Trophoblast cell (in vitro differentiated cells and primary cell): ENCODE data around the gene MORN4.

Experiments used
- DNase-seq, 2 donors: peaks; one replicate each; pipeline ENCODE4 v3.0.0-alpha.2; 2016
- H2AFZ ChIP-seq: 2 replicates; pipeline ENCODE4 v1.6.1; 2013; ENCODE audit warnings: low read length, moderate library complexity, mild to moderate bottlenecking; ENCODE audit not compliant: insufficient read depth, poor library complexity
- H2AK5ac ChIP-seq: 2 replicates; pipeline ENCODE4 v1.6.1; 2013; ENCODE audit warnings: mild to moderate bottlenecking, low read length
- H2BK120ac ChIP-seq: 2 replicates; pipeline ENCODE4 v1.6.1; 2013; ENCODE audit warnings: low read length, mild to moderate bottlenecking, moderate library complexity; ENCODE audit not compliant: insufficient read depth, poor library complexity
- H2BK12ac ChIP-seq: 2 replicates; pipeline ENCODE4 v1.6.1; 2013; ENCODE audit warnings: mild to moderate bottlenecking, low read length, moderate library complexity
- H2BK5ac ChIP-seq: 2 replicates; pipeline ENCODE4 v1.6.1; 2013; ENCODE audit warnings: low read length, low read depth, moderate library complexity, mild to moderate bottlenecking; ENCODE audit not compliant: poor library complexity
- H3K14ac ChIP-seq: 2 replicates; pipeline ENCODE4 v1.6.1; 2013; ENCODE audit warnings: mild to moderate bottlenecking, low read length
- H3K18ac ChIP-seq: 2 replicates; pipeline ENCODE4 v1.6.1; 2013; ENCODE audit warnings: mild to moderate bottlenecking, low read length
- H3K23ac ChIP-seq: 2 replicates; pipeline ENCODE4 v1.6.1; 2013; ENCODE audit warnings: low read length
- H3K27ac ChIP-seq: 2 replicates; pipeline ENCODE4 v1.5.1; 2013; ENCODE audit warnings: low read depth, mild to moderate bottlenecking, inconsistent platforms, low read length, moderate library complexity
- H3K27me3 ChIP-seq: 2 replicates; pipeline ENCODE4 v1.6.1; 2013; ENCODE audit warnings: inconsistent platforms, mild to moderate bottlenecking, low read length, moderate library complexity; ENCODE audit not compliant: insufficient read depth
- H3K36me3 ChIP-seq, 2 experiments: 1 replicate in 1 of 2; 2 replicates in 1 of 2; pipeline ENCODE4 v1.6.1; 2013; ENCODE audit warnings: low read length in 2 of 2, mild to moderate bottlenecking in 2 of 2, moderate library complexity in 1 of 2; ENCODE audit not compliant: insufficient read depth in 2 of 2, control insufficient read depth in 1 of 2
- H3K4ac ChIP-seq: 2 replicates; pipeline ENCODE4 v1.6.1; 2013; ENCODE audit warnings: low read depth, mild to moderate bottlenecking, low read length, moderate library complexity
- H3K4me1 ChIP-seq, 2 experiments: 1 replicate in 1 of 2; 2 replicates in 1 of 2; pipeline ENCODE4 v1.6.1; 2013; ENCODE audit warnings: low read length in 2 of 2, mild to moderate bottlenecking in 2 of 2, moderate library complexity in 1 of 2; ENCODE audit not compliant: insufficient read depth in 2 of 2, control insufficient read depth in 1 of 2
- H3K4me2 ChIP-seq: 2 replicates; pipeline ENCODE4 v1.6.1; 2013; ENCODE audit warnings: inconsistent platforms, mild to moderate bottlenecking, low read length, moderate library complexity
- H3K4me3 ChIP-seq: 2 replicates; pipeline ENCODE4 v1.5.1; 2013; ENCODE audit warnings: mild to moderate bottlenecking, low read depth, low read length, inconsistent platforms
- H3K79me1 ChIP-seq: one replicate; pipeline ENCODE4 v1.6.1; 2013; ENCODE audit warnings: low read length
- H3K79me2 ChIP-seq: 2 replicates; pipeline ENCODE4 v1.6.1; 2013; ENCODE audit warnings: low read length, mild to moderate bottlenecking; ENCODE audit not compliant: control insufficient read depth, insufficient read depth, poor library complexity
- H3K9ac ChIP-seq: 2 replicates; pipeline ENCODE4 v1.6.1; 2013; ENCODE audit warnings: mild to moderate bottlenecking, low read length
- H3K9me3 ChIP-seq: 2 replicates; pipeline ENCODE4 v1.6.1; 2013; ENCODE audit warnings: low read depth, mild to moderate bottlenecking, control low read depth, inconsistent platforms, low read length; ENCODE audit not compliant: insufficient read depth
- H4K12ac ChIP-seq: 2 replicates; pipeline ENCODE4 v1.6.1; 2013; ENCODE audit warnings: low read depth, mild to moderate bottlenecking, low read length, moderate library complexity
- H4K8ac ChIP-seq: 2 replicates; pipeline ENCODE4 v1.6.1; 2013; ENCODE audit warnings: low read depth, mild to moderate bottlenecking, low read length, moderate library complexity
- H4K91ac ChIP-seq: one replicate; pipeline ENCODE4 v1.6.1; 2013; ENCODE audit warnings: low read depth, mild to moderate bottlenecking, low read length, moderate library complexity
- WGBS: extraction: QIAGEN DNeasy Blood & Tissue Kit; methylation state at CpG from one replicate; pipeline ENCODE4 v1.1.7; 2013; ENCODE audit warnings: missing lambda C conversion rate; ENCODE audit not compliant: insufficient read length, insufficient coverage; ENCODE audit errors: extremely low coverage; 5-methylcytosine and 5-hydroxymethylcytosine counted together

Gene MORN4

DNA sequence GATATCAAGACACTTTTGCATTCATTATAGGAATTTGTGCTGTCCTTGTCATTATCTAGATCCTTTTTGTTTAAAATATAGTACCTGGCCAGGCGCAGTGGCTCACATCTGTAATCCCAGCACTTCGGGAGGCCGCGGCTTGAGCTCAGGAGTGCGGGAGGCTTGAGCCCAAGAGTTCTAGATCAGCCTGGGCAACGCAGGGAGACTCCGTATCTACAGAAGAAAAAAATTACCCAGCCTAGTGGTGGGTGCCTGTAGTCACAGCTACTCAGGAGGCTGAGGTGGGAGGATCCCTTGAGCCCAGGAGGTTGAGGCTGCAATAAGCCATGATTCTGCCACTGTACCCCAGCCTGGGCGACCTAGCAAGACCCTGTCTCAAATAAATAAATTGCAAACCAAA, 621 bp upstream of the MORN4 start:
- Histone ChIP-seq H2BK12ac (no peak overlapping the region), H2AFZ (peak overlapping the region; percentile 80), H3K27me3 (no peaks in the 10 kb centered on the region), H2AK5ac (no peak overlapping the region), H3K79me1 (peaks cover 1% of the 10 kb centered on the region), H3K4me1 (peaks cover 3 to 6% of the 10 kb centered on the region in 2 experiments), H2BK5ac (no peak overlapping the region), H4K8ac (peak overlapping the region; percentile 88), H2BK120ac (no peak overlapping the region), H3K9ac (no peak overlapping the region), H4K12ac (no peak overlapping the region), H4K91ac (no peak overlapping the region), H3K79me2 (peaks cover 2% of the 10 kb centered on the region), H3K4me2 (peak overlapping the region; percentile 89), H3K4ac (no peak overlapping the region), H3K36me3 (no peaks in the 10 kb centered on the region), H3K14ac (no peak overlapping the region), H3K4me3 (no peak overlapping the region), H3K9me3 (no peaks in the 10 kb centered on the region), H3K27ac (no peak overlapping the region), H3K23ac (no peak overlapping the region), H3K18ac (no peak overlapping the region)
- peak; percentile 27 to 73 for DNase-seq
- no CpG with 5 or more reads among the region's 8 CpGs for WGBS

DNA sequence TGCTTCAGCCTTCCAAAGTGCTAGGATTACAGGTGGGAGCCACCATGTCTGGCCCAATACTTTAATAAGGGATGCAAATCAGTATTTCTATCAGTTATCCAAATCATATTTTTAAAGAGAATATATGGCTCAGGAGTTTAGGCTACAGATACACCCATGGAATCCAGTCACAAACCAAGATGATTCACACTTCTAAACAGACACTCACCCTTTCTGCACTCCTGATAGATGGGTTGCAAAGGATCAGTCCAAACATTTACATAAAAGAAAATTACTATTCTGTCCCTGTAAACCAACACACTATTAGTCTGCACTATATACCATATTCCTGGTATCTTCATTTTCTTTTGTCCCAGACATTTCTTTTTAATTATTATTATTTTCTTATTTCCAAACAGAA, 2.2 kb downstream of the MORN4 start:
- Histone ChIP-seq H3K4me3 (no peak overlapping the region), H4K8ac (no peak overlapping the region), H2AFZ (no peak overlapping the region), H2AK5ac (no peak overlapping the region), H4K12ac (no peak overlapping the region), H3K36me3 (no peaks in the 10 kb centered on the region), H2BK120ac (no peak overlapping the region), H3K18ac (no peak overlapping the region), H2BK5ac (no peak overlapping the region), H3K4ac (no peak overlapping the region), H3K14ac (no peak overlapping the region), H3K4me1 (peaks cover 3 to 6% of the 10 kb centered on the region in 2 experiments), H3K79me1 (peaks cover 1% of the 10 kb centered on the region), H3K23ac (no peak overlapping the region), H3K27me3 (no peaks in the 10 kb centered on the region), H4K91ac (no peak overlapping the region), H3K9me3 (no peaks in the 10 kb centered on the region), H3K79me2 (peaks cover 2% of the 10 kb centered on the region), H3K27ac (no peak overlapping the region), H3K9ac (no peak overlapping the region), H2BK12ac (no peak overlapping the region), H3K4me2 (no peak overlapping the region)
- DNase-seq, result no peak

DNA sequence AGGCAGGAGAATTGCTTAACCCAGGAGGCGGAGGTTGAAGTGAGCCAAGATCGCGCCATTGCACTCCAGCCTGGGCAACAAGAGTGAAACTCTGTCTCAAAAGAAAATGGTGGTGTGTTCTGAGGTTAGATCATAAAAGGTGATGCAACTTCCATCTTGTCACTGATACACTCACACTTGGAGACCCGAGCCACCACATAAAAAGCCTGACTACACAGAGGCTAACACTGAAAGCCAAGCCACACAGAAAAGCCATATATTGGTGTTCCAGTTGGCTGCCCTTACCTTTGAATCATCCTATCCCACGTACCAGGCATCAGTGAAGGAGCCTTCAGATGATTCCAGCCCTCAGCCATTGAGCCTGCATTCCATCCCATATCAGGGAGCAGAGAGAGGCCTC, 4.0 kb downstream of the MORN4 start:
- Histone ChIP-seq H3K4me1 (peaks cover 3 to 6% of the 10 kb centered on the region in 2 experiments), H2AFZ (no peak overlapping the region), H2BK12ac (no peak overlapping the region), H2BK5ac (no peak overlapping the region), H3K4me3 (no peak overlapping the region), H3K4ac (no peak overlapping the region), H3K36me3 (no peaks in the 10 kb centered on the region), H4K12ac (no peak overlapping the region), H2AK5ac (no peak overlapping the region), H4K91ac (no peak overlapping the region), H3K18ac (no peak overlapping the region), H3K9ac (no peak overlapping the region), H3K9me3 (no peaks in the 10 kb centered on the region), H2BK120ac (no peak overlapping the region), H3K79me1 (peaks cover 1% of the 10 kb centered on the region), H3K23ac (no peak overlapping the region), H3K14ac (no peak overlapping the region), H3K27me3 (no peaks in the 10 kb centered on the region), H3K27ac (no peak overlapping the region), H4K8ac (no peak overlapping the region), H3K79me2 (peaks cover 2% of the 10 kb centered on the region), H3K4me2 (no peak overlapping the region)
- DNase-seq, result no peak
- WGBS, result no CpG with 5 or more reads among the region's 5 CpGs

DNA sequence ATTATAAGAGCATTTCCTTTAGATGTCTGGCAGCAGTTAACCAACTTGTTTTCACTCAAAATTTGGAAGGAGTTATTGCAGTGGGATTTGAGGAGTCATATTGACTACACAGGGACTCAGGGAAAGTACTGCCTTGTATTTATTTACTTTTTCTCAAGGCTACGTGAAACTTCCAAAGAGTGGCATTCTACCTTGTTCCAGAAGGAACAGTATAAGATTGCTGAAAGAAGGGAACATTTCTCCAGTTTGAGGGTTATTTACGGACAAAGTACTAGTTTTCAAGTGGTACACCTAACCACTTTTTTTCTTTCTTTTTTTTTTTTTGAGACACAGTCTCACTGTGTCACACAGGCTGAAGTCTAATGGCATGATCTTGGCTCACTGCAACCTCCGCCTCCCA, 5.1 kb downstream of the MORN4 start:
- Histone ChIP-seq H3K18ac (no peak overlapping the region), H3K79me1 (peaks cover 1% of the 10 kb centered on the region), H3K9me3 (no peaks in the 10 kb centered on the region), H4K91ac (no peak overlapping the region), H3K14ac (no peak overlapping the region), H3K4ac (no peak overlapping the region), H2AK5ac (no peak overlapping the region), H3K36me3 (no peaks in the 10 kb centered on the region), H2AFZ (no peak overlapping the region), H4K12ac (no peak overlapping the region), H2BK5ac (no peak overlapping the region), H3K4me3 (no peak overlapping the region), H4K8ac (no peak overlapping the region), H3K23ac (no peak overlapping the region), H3K9ac (no peak overlapping the region), H2BK12ac (no peak overlapping the region), H3K4me2 (no peak overlapping the region), H3K27ac (no peak overlapping the region), H2BK120ac (no peak overlapping the region), H3K79me2 (peaks cover 2% of the 10 kb centered on the region), H3K4me1 (peaks cover 3% of the 10 kb centered on the region in 2 experiments), H3K27me3 (no peaks in the 10 kb centered on the region)
- WGBS, result no CpG with 5 or more reads among the region's 3 CpGs
- no peak for DNase-seq
